GM18951 (cell line): ENCODE data around the gene LURAP1L.
"Not testable (repeated sequence)": the region's sequence is repeated elsewhere in the genome, so short reads cannot be mapped to it uniquely, and the experiment has no call there.

Experiments
- POLR2A ChIP-seq: IDR thresholded peaks from 4 replicates; pipeline ENCODE4 v1.6.1; 2011; ENCODE audit warnings: mild to moderate bottlenecking; ENCODE audit not compliant: insufficient read length, insufficient read depth; ENCODE audit errors: extremely low read depth
- in situ Hi-C: fragments of 300-500 bp; cut with MboI; formaldehyde crosslinking; loops from one replicate; pipeline ENCODE4 v1.12.0; 2022; ENCODE audit warnings: low sequenced_read_pairs, mixed read lengths, inconsistent platforms; ENCODE audit not compliant: unreplicated experiment

LURAP1L gene

DNA sequence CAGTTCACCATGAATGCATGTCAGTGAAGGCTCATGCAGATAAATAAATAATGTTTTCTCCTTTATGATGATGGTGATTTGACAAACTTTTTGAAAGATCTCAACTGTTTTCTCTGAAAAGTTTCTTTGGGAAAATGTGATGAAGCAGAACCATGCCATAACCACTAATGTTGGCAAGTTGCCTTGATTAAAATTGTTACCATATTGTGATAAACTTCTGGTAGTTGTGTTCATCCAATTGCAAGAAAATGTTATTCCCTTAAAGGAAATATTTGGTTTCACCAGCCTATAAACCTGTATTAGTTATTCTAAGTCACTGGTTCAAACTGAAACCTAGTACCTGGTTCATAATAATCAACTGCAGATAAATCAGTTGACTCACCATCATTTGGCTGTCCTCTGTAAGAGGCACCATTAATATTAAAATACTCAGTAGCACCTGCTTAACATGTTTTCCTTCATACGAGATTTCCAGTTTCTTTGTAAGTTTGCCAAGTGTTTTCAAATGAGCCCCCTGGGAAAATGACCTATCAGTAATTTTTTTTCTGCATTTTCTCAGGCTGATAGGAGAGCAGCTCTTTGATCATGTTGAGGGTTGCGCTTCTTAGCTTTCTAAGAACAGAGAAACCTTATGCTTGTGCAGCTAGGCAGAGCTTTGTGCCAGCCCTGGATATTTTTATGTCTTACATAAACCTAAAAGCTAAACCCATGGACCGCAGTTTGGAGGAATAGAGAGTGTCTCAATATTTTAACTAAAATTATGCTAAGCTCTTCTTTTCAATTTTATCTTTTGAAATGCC is 88.0 kb downstream of the LURAP1L start:
- no peak for TF ChIP-seq POLR2A
- in situ Hi-C loops = no loop called here

DNA sequence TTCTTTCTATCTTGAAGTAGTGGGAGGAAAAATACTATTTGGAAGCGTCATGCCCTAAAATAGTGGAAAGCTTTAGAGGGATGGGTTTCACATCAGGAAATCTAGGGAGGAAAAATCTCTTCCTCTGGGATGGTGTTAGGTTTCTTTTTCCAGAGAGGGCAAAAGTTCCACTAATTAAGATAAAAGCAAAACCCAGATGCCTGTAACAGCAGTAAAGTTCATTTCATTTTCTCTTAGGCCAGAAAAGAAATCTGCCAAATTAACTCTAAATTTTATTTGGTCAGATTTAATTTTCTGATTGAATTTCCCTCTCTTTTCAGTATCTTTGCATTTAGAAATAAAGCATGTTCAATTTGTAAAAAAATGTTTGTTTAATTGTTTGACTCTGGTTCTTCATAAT is 88.8 kb downstream of the LURAP1L start:
- in situ Hi-C loops = no loop called here
- TF ChIP-seq POLR2A = no peak

DNA sequence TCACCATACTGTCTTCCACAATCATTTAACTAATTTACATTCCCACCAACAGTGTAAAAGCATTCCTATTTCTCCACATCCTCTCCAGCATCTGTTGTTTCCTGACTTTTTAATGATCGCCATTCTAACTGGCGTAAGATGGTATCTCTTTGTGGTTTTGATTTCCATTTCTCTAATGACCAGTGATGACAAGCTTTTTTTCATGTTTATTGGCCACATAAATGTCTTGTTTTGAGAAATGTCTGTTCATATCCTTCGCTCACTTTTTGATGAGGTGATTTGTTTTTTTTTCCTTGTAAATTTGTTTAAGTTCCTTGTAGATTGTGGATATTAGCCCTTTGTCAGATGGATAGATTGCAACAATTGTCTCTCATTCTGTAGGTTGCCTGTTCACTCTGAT is 90.6 kb downstream of the LURAP1L start:
- in situ Hi-C loops = not testable (repeated sequence)
